Spleen (tissue), 11 donors: ENCODE results near the gene AGPAT4. TPM values are rescaled to one million over a fixed set of nuclear protein-coding genes. Genes with fewer than 3 reads are reported as not detected.

Experiments
- DNase-seq: peaks from one replicate; pipeline ENCODE4 v3.0.0-alpha.2; 2020
- H3K27ac ChIP-seq, 8 donors: fragments of 200-600 bp; sonication (generic) in 7 of 8; 1 replicate in 4 of 8; 2 replicates in 4 of 8; pipeline versions ENCODE4 v1.5.0 to v1.8.0; 2016 to 2021; ENCODE audit warnings: inconsistent platforms in 4 of 8, mild to moderate bottlenecking in 4 of 8, moderate library complexity in 1 of 8
- H3K27me3 ChIP-seq, 7 donors: fragments of 200-600 bp; sonication (generic) in 6 of 7; replicated peaks in 1 of 7; 1 replicate in 4 of 7; 2 replicates in 3 of 7; pipeline versions ENCODE4 v1.5.0 to v1.8.0; 2016 to 2021; ENCODE audit warnings: inconsistent platforms in 3 of 7, mild to moderate bottlenecking in 1 of 7
- H3K36me3 ChIP-seq, 6 donors: fragments of 200-600 bp; sonication (generic) in 5 of 6; 1 replicate in 4 of 6; 2 replicates in 2 of 6; pipeline versions ENCODE4 v1.5.0 to v1.8.0; 2016 to 2021; ENCODE audit warnings: inconsistent platforms in 2 of 6
- H3K4me1 ChIP-seq, 6 donors: fragments of 200-600 bp; sonication (generic) in 5 of 6; 1 replicate in 3 of 6; 2 replicates in 3 of 6; pipeline versions ENCODE4 v1.5.0 to v1.8.0; 2016 to 2021; ENCODE audit warnings: inconsistent platforms in 3 of 6
- H3K4me3 ChIP-seq, 8 donors: fragments of 200-600 bp; sonication (generic) in 7 of 8; 1 replicate in 4 of 8; 2 replicates in 4 of 8; pipeline versions ENCODE4 v1.5.0 to v1.8.0; 2016 to 2021; ENCODE audit warnings: inconsistent platforms in 4 of 8, mild to moderate bottlenecking in 4 of 8, moderate library complexity in 2 of 8
- H3K9me3 ChIP-seq, 8 donors: fragments of 200-600 bp; sonication (generic) in 7 of 8; 1 replicate in 4 of 8; 2 replicates in 4 of 8; pipeline versions ENCODE4 v1.5.0 to v1.8.0; 2016 to 2021; ENCODE audit warnings: inconsistent platforms in 4 of 8
- CTCF ChIP-seq, 11 experiments: fragments of 200-600 bp in 7 of 11; fragments of 450-650 bp in 4 of 11; sonication (generic) in 4 of 11; IDR thresholded peaks in 8 of 11; conservative IDR thresholded peaks in 3 of 11; 1 replicate in 7 of 11; 2 replicates in 4 of 11; pipeline versions ENCODE4 v1.4.0 to v1.8.0; 2016 to 2021; ENCODE audit warnings: antibody characterized with exemption in 11 of 11, inconsistent platforms in 4 of 11, mild to moderate bottlenecking in 1 of 11
- POLR2A ChIP-seq, 3 donors: fragments of 450-650 bp; IDR thresholded peaks; one replicate each; pipeline ENCODE4 v1.5.1; 2017; ENCODE audit warnings: antibody characterized with exemption in 3 of 3, mild to moderate bottlenecking in 1 of 3
- POLR2AphosphoS5 ChIP-seq, 3 donors: sonication (generic); formaldehyde crosslinking; IDR thresholded peaks; one replicate each; pipeline ENCODE4 v1.5.1; 2017; ENCODE audit warnings: antibody characterized with exemption in 3 of 3
- WGBS, 5 donors: extraction: QIAGEN DNeasy Blood & Tissue Kit in 3 of 5; methylation state at CpG; one replicate each; pipeline versions ENCODE4 v1.1.5 to v1.1.7; 2013 to 2018; 5-methylcytosine and 5-hydroxymethylcytosine counted together
- intact Hi-C: fragments of 100-400 bp; cut with DNase I; formaldehyde crosslinking; loops from one replicate; pipeline ENCODE4 v1.15.0; 2023; ENCODE audit warnings: low total_unique reads
- polyA plus RNA-seq, 3 donors: library from polyadenylated mRNA; stranded (reverse); fragments of 200-250 nt; gene quantifications; one replicate each; pipeline ENCODE4 v1.2.1, GENCODE V29; 2013
- total RNA-seq, 7 donors: library from RNA; depleted of rRNA in 3 of 7; stranded (reverse); fragments of >200 nt in 3 of 7; fragmentation: NEBNext Ultra II Directional in 4 of 7; extraction: Animal tissue kit (Norgen Biotek cat#: 25700) in 4 of 7; gene quantifications; one replicate each; pipeline versions ENCODE4 v1.1.0 to v1.2.1, GENCODE V29; 2016 to 2021
- donor health status: healthy with polysubstance abuse.
- donor health status: DM: no; HTN: no; CAD: no; lungs with moderate emphysema.
- donor health status: DM: no; HTN: no; CAD: no.
- donor health status: Bipolar disorder and iron deficiency.
- donor health status: healthy.
- donor health status: DM: no; HTN: no; CAD: no.
- donor health status: DM: yes; HTN: yes; CAD: no.

AGPAT4 gene
- total and polyA plus RNA-seq, 10 donors, result 0.80 to 16.8 (median 8.4) TPM

- TF ChIP-seq POLR2A (IDR thresholded peaks at IDR 0.05), result no peak
- TF ChIP-seq CTCF (IDR thresholded peaks at IDR 0.05 in 8 of 11, conservative IDR thresholded peaks at IDR 0.05 in 3 of 11), result no peak
- TF ChIP-seq POLR2AphosphoS5 (IDR thresholded peaks at IDR 0.05), result no peak
- Histone ChIP-seq H3K27me3 (no peaks in the 10 kb centered on the region), H3K9me3 (peaks cover 0 to 20% (median 13%) of the 10 kb centered on the region in 8 donors), H3K27ac (no peak overlapping the region), H3K4me3 (no peak overlapping the region), H3K4me1 (no peaks in the 10 kb centered on the region), H3K36me3 (no peaks in the 10 kb centered on the region)
- WGBS, 5 donors, result 67 to 94% (median 88%) methylated on average over 4 of the region's 4 CpGs
- intact Hi-C loops, result no loop called here
- DNase-seq, result no peak
These were observed 66.7 kb downstream of the AGPAT4 start for GRCh38 chr6:161207200-161207599.

- no peaks in the 10 kb centered on the region for H3K27me3 ChIP-seq
- intact Hi-C loops, result no loop called here
- TF ChIP-seq POLR2AphosphoS5 (IDR thresholded peaks at IDR 0.05) (no peak), CTCF (IDR thresholded peaks at IDR 0.05 in 8 of 11, conservative IDR thresholded peaks at IDR 0.05 in 3 of 11) (no peak), POLR2A (IDR thresholded peaks at IDR 0.05) (no peak)
- H3K27ac ChIP-seq, result no peak overlapping the region
- H3K4me3 ChIP-seq, result no peak overlapping the region
- 67 to 77% (median 74%) methylated on average over 11 of the region's 11 CpGs for WGBS, 5 donors
- H3K9me3 ChIP-seq, result no peaks in the 10 kb centered on the region
- H3K36me3 ChIP-seq, result no peaks in the 10 kb centered on the region
- DNase-seq, result no peak
- peaks cover 0 to 18% (median 9%) of the 10 kb centered on the region in 6 donors for H3K4me1 ChIP-seq
These were observed 68.8 kb downstream of the AGPAT4 start for GRCh38 chr6:161204866-161205557.

GRCh38 chr6:161200610-161201370 lies 73.1 kb downstream of the AGPAT4 start:
- Histone ChIP-seq H3K4me3 (no peak overlapping the region), H3K9me3 (no peaks in the 10 kb centered on the region), H3K27me3 (no peaks in the 10 kb centered on the region), H3K36me3 (no peaks in the 10 kb centered on the region), H3K4me1 (peaks cover 0 to 33% (median 9%) of the 10 kb centered on the region in 6 donors), H3K27ac (no peak overlapping the region)
- no peak for DNase-seq
- 39 to 52% (median 42%) methylated on average over 7 to 8 of the region's 8 CpGs for WGBS, 5 donors
- intact Hi-C loops, result no loop called here
- TF ChIP-seq POLR2AphosphoS5 (IDR thresholded peaks at IDR 0.05) (no peak), CTCF (IDR thresholded peaks at IDR 0.05 in 8 of 11, conservative IDR thresholded peaks at IDR 0.05 in 3 of 11) (no peak), POLR2A (IDR thresholded peaks at IDR 0.05) (no peak)

- H3K9me3 ChIP-seq, result no peaks in the 10 kb centered on the region
- peaks cover 0 to 33% (median 9%) of the 10 kb centered on the region in 6 donors for H3K4me1 ChIP-seq
- no peak overlapping the region for H3K27ac ChIP-seq
- TF ChIP-seq POLR2A (IDR thresholded peaks at IDR 0.05), result no peak
- no peak for TF ChIP-seq CTCF (IDR thresholded peaks at IDR 0.05 in 8 of 11, conservative IDR thresholded peaks at IDR 0.05 in 3 of 11)
- no peak for TF ChIP-seq POLR2AphosphoS5 (IDR thresholded peaks at IDR 0.05)
- DNase-seq, result no peak
- WGBS, 5 donors, result 32 to 58% (median 41%) methylated on average over 4 of the region's 4 CpGs
- no peak overlapping the region for H3K4me3 ChIP-seq
- intact Hi-C loops, result no loop called here
- no peaks in the 10 kb centered on the region for H3K36me3 ChIP-seq
- H3K27me3 ChIP-seq, result no peaks in the 10 kb centered on the region
These were observed 74.0 kb downstream of the AGPAT4 start for GRCh38 chr6:161199850-161200249.
